ENCODE data around the gene KRT84. TPM values are rescaled to one million over a fixed set of nuclear protein-coding genes. Genes with fewer than 3 reads are reported as not detected.

The KRT84 gene
- total RNA-seq, 1 donor from 2014 or later: not detected

GRCh38 chr12:52387859-52388258, 2.4 kb upstream of the KRT84 start:
- intact Hi-C loops (cut with micrococcal nuclease): no loop called here

- intact Hi-C loops (cut with micrococcal nuclease): no loop called here
Observed at GRCh38 chr12:52383331-52383730, 2.1 kb downstream of the KRT84 start.

- intact Hi-C loops (cut with micrococcal nuclease): no loop called here
Observed at GRCh38 chr12:52382854-52383253, 2.6 kb downstream of the KRT84 start.

GRCh38 chr12:52381206-52381605, 4.2 kb downstream of the KRT84 start:
- intact Hi-C loops (cut with micrococcal nuclease): no loop called here

- intact Hi-C loops (cut with micrococcal nuclease): no loop called here
Observed at GRCh38 chr12:52380271-52380694, 5.2 kb downstream of the KRT84 start.

GRCh38 chr12:52379536-52379935, 5.9 kb downstream of the KRT84 start:
- intact Hi-C loops (cut with micrococcal nuclease): no loop called here

- intact Hi-C loops (cut with micrococcal nuclease): no loop called here
Observed at GRCh38 chr12:52378091-52378490, 7.4 kb downstream of the KRT84 start.

GRCh38 chr12:52377266-52377665, 8.2 kb downstream of the KRT84 start:
- intact Hi-C loops (cut with micrococcal nuclease): no loop called here

- intact Hi-C loops (cut with micrococcal nuclease): loop anchor here (2.0 kb wide), 1 partner anchor 506 kb away; no protein-coding TSS in a partner anchor
Observed at GRCh38 chr12:52372216-52373154, 13.0 kb downstream of the KRT84 start.

GRCh38 chr12:52371716-52372115, 13.7 kb downstream of the KRT84 start:
- intact Hi-C loops (cut with micrococcal nuclease): loop anchor here (2.0 kb wide), 1 partner anchor 507 kb away; no protein-coding TSS in a partner anchor

- intact Hi-C loops (cut with micrococcal nuclease): no loop called here
Observed at GRCh38 chr12:52370926-52371608, 14.4 kb downstream of the KRT84 start.

GRCh38 chr12:52369809-52370208, 15.6 kb downstream of the KRT84 start:
- intact Hi-C loops (cut with micrococcal nuclease): no loop called here

GRCh38 chr12:52369211-52369610, 16.2 kb downstream of the KRT84 start:
- intact Hi-C loops (cut with micrococcal nuclease): no loop called here

GRCh38 chr12:52368508-52368907, 16.9 kb downstream of the KRT84 start:
- intact Hi-C loops (cut with micrococcal nuclease): no loop called here

GRCh38 chr12:52367876-52368275, 17.6 kb downstream of the KRT84 start:
- intact Hi-C loops (cut with micrococcal nuclease): no loop called here

GRCh38 chr12:52366738-52367485, 18.5 kb downstream of the KRT84 start, which contains the start of gene KRT85:
Gene KRT85, minus strand, starts transcription at chr12:52367481. Its CDS starts 76 bp downstream, at chr12:52367405.
- intact Hi-C loops (cut with micrococcal nuclease): no loop called here

- intact Hi-C loops (cut with micrococcal nuclease): no loop called here
Observed at GRCh38 chr12:52364901-52365489, 20.5 kb downstream of the KRT84 start.

GRCh38 chr12:52364061-52364460, 21.4 kb downstream of the KRT84 start:
- intact Hi-C loops (cut with micrococcal nuclease): no loop called here

GRCh38 chr12:52363111-52363679, 22.3 kb downstream of the KRT84 start:
- intact Hi-C loops (cut with micrococcal nuclease): no loop called here

- intact Hi-C loops (cut with micrococcal nuclease): no loop called here
Observed at GRCh38 chr12:52362118-52362726, 23.2 kb downstream of the KRT84 start.
